Measurements from ENCODE around the gene ZIC4. TPM values are rescaled to one million over a fixed set of nuclear protein-coding genes. Genes with fewer than 3 reads are reported as not detected.

The ZIC4 gene
- total and polyA plus RNA-seq, 10 of the 15 experiments (the other 5 are each of a cell fraction or from before 2014, with no cell fraction given): not detected

GRCh38 chr3:147411238-147411814, 5.0 kb upstream of the ZIC4 start:
- in situ Hi-C loops (cut with MboI): no loop called here
- Histone ChIP-seq H4K20me1 (ENCODE audit: control insufficient read depth, insufficient read depth) (no peaks in the 10 kb centered on the region), H3K36me3 (ENCODE audit: control insufficient read depth in 2 of 2, insufficient read depth in 2 of 2, low read length in 1 of 2) (no peaks in the 10 kb centered on the region), H3K79me2 (ENCODE audit: control insufficient read depth, insufficient read depth, low read length) (no peaks in the 10 kb centered on the region), H3K4me1 (ENCODE audit: control insufficient read depth, insufficient read depth, low read length) (no peaks in the 10 kb centered on the region), H3K27ac (ENCODE audit: control insufficient read depth, insufficient read depth) (no peak overlapping the region), H3K4me3 (no peak overlapping the region), H2AFZ (ENCODE audit: control insufficient read depth, low read depth, low read length) (no peak overlapping the region), H3K27me3 (replicated peaks in 1 of 2; ENCODE audit: control insufficient read depth in 2 of 2, insufficient read depth in 2 of 2, low read length in 1 of 2) (peaks cover 7 to 25% of the 10 kb centered on the region in 2 experiments), H3K4me2 (ENCODE audit: control insufficient read depth, insufficient read depth) (no peak overlapping the region), H3K9ac (ENCODE audit: control insufficient read depth, insufficient read depth, low read length) (no peak overlapping the region), H3K9me3 (replicated peaks; ENCODE audit: control insufficient read depth, insufficient read depth, low read length) (peaks cover 2% of the 10 kb centered on the region; the same call in 2 of the 3 replicates)
- no peak for ATAC-seq
- DNase-seq (ENCODE audit: low read depth, low spot score): no peak
- ChIA-PET CTCF (interaction anchor here (1.0 kb wide), 1 partner anchor 665 kb away, joined by 3 read pairs; no protein-coding TSS in a partner anchor), RAD21 (ENCODE audit: unreplicated experiment) (no interaction called here), SMC1A (ENCODE audit: uncharacterized antibody, unreplicated experiment) (interaction anchor here (0.9 kb wide), 1 partner anchor 427 kb away, joined by 4 read pairs; no protein-coding TSS in a partner anchor), POLR2A (no interaction called here)
- BruUV-seq (replicated peaks): no TSS peak
- WGBS (ENCODE audit: insufficient coverage, insufficient replicate concordance, low lambda C conversion rate, missing lambda C conversion rate): 54% methylated on average over 14 of the region's 14 CpGs
- no peak for TF ChIP-seq RELA (IDR thresholded peaks at IDR 0.05; ENCODE audit: borderline replicate concordance, partially characterized antibody)
- no peak for TF ChIP-seq RFX5 (IDR thresholded peaks at IDR 0.05; ENCODE audit: low read depth, low read length)
- TF ChIP-seq CREM (IDR thresholded peaks at IDR 0.05; ENCODE audit: low read depth): no peak
- TF ChIP-seq DPF2 (IDR thresholded peaks at IDR 0.05): no peak
- TF ChIP-seq BCLAF1 (IDR thresholded peaks at IDR 0.05): no peak
- no peak for TF ChIP-seq NFIC (IDR thresholded peaks at IDR 0.05; ENCODE audit: low read depth, low read length)
- TF ChIP-seq PRDM15 (CRISPR knock-in tag; IDR thresholded peaks at IDR 0.05): no peak
- no peak for TF ChIP-seq BHLHE40 (IDR thresholded peaks at IDR 0.05; ENCODE audit: borderline replicate concordance in 1 of 2, low read depth in 2 of 2, low read length in 1 of 2)
- TF ChIP-seq SREBF2 (IDR thresholded peaks at IDR 0.05; ENCODE audit: low read length): no peak
- TF ChIP-seq HDGF (IDR thresholded peaks at IDR 0.05): no peak
- TF ChIP-seq MYB (IDR thresholded peaks at IDR 0.05; ENCODE audit: borderline replicate concordance, low read depth, low read length): no peak
- intact Hi-C loops (cut with micrococcal nuclease; ENCODE audit: unreplicated experiment): no loop called here
- FAIRE-seq: no peak

Measured in GM12878 (cell line).